Prostate gland (tissue), 2 donors: ENCODE results near the gene ROBO1. TPM values are rescaled to one million over a fixed set of nuclear protein-coding genes. Genes with fewer than 3 reads are reported as not detected.

Source experiments
- DNase-seq: peaks from one replicate; pipeline ENCODE4 v3.0.0-alpha.2; 2019; ENCODE audit warnings: low spot score
- H3K27ac ChIP-seq, 2 donors: fragments of 200-600 bp; sonication (generic); 2 replicates each; pipeline ENCODE4 v1.5.1; 2017 to 2019
- H3K27me3 ChIP-seq: fragments of 200-600 bp; sonication (generic); replicated peaks from 2 replicates; pipeline ENCODE4 v1.5.1; 2019; ENCODE audit not compliant: insufficient read depth
- H3K36me3 ChIP-seq, 2 donors: fragments of 200-600 bp; sonication (generic); 1 replicate in 1 of 2; 2 replicates in 1 of 2; pipeline versions ENCODE4 v1.5.1 to v1.8.1; 2017 to 2019
- H3K4me1 ChIP-seq: fragments of 200-600 bp; sonication (generic); replicated peaks from 2 replicates; pipeline ENCODE4 v1.5.1; 2019
- H3K4me3 ChIP-seq, 2 donors: fragments of 200-600 bp; sonication (generic); 2 replicates each; pipeline ENCODE4 v1.5.1; 2017 to 2019
- H3K9me3 ChIP-seq: fragments of 200-600 bp; sonication (generic); 2 replicates; pipeline ENCODE4 v1.5.1; 2017
- POLR2A ChIP-seq: fragments of 450-650 bp; IDR thresholded peaks from one replicate; pipeline ENCODE4 v1.6.1; 2016; ENCODE audit warnings: antibody characterized with exemption, mild to moderate bottlenecking
- POLR2AphosphoS5 ChIP-seq: sonication (generic); formaldehyde crosslinking; IDR thresholded peaks from one replicate; pipeline ENCODE4 v1.6.1; 2017; ENCODE audit warnings: antibody characterized with exemption
- WGBS: methylation state at CpG from one replicate; pipeline ENCODE4 v1.1.5; 2018; 5-methylcytosine and 5-hydroxymethylcytosine counted together
- intact Hi-C: fragments of 100-400 bp; cut with DNase I; formaldehyde crosslinking; loops from one replicate; pipeline ENCODE4 v1.14.2; 2022
- total RNA-seq, 2 donors: library from RNA; depleted of rRNA; stranded (reverse); fragments of >200 nt; gene quantifications; one replicate each; pipeline ENCODE4 v1.1.0, GENCODE V29; 2016
- TF ChIP-seq, protein P1 (sequence below), 4 experiments: fragments of 200-600 bp in 2 of 4; fragments of 450-650 bp in 2 of 4; sonication (generic) in 2 of 4; IDR thresholded peaks; 1 replicate in 3 of 4; 2 replicates in 1 of 4; pipeline ENCODE4 v1.5.1; 2016 to 2019; ENCODE audit warnings: antibody characterized with exemption in 4 of 4, mild to moderate bottlenecking in 2 of 4, moderate library complexity in 2 of 4

Gene ROBO1
- total RNA-seq, 2 donors from 2014 or later: 37.6 to 50.8 TPM

DNA sequence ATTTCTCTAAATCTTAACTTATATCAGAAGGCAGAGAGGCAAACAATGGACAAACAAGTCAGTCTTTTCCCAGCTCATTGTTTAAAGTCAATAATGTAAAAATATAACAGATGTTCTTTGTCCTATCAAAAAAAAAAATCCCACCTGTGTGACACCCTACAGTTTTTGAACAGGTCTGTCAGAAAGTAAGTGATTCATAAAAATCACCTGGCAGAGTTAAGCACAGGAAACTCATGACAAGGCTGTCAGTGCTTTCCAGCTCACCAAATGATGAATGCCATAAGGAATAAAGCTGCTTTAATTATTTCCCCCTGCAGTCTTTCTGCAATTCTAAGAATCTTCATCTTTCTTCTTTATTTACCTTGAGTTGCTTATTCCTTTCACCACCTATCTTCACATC lies 30.3 kb downstream of the ROBO1 start:
- H3K27me3 ChIP-seq: no peaks in the 10 kb centered on the region
- TF ChIP-seq POLR2A: no peak
- TF ChIP-seq, protein P1, sequence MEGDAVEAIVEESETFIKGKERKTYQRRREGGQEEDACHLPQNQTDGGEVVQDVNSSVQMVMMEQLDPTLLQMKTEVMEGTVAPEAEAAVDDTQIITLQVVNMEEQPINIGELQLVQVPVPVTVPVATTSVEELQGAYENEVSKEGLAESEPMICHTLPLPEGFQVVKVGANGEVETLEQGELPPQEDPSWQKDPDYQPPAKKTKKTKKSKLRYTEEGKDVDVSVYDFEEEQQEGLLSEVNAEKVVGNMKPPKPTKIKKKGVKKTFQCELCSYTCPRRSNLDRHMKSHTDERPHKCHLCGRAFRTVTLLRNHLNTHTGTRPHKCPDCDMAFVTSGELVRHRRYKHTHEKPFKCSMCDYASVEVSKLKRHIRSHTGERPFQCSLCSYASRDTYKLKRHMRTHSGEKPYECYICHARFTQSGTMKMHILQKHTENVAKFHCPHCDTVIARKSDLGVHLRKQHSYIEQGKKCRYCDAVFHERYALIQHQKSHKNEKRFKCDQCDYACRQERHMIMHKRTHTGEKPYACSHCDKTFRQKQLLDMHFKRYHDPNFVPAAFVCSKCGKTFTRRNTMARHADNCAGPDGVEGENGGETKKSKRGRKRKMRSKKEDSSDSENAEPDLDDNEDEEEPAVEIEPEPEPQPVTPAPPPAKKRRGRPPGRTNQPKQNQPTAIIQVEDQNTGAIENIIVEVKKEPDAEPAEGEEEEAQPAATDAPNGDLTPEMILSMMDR (IDR thresholded peaks at IDR 0.05): no peak
- TF ChIP-seq POLR2AphosphoS5: no peak
- H3K4me3 ChIP-seq: no peak overlapping the region
- H3K9me3 ChIP-seq: no peaks in the 10 kb centered on the region
- H3K27ac ChIP-seq: no peak overlapping the region
- intact Hi-C loops: no loop called here
- H3K36me3 ChIP-seq: no peaks in the 10 kb centered on the region
- no peak for DNase-seq
- H3K4me1 ChIP-seq: no peaks in the 10 kb centered on the region

DNA sequence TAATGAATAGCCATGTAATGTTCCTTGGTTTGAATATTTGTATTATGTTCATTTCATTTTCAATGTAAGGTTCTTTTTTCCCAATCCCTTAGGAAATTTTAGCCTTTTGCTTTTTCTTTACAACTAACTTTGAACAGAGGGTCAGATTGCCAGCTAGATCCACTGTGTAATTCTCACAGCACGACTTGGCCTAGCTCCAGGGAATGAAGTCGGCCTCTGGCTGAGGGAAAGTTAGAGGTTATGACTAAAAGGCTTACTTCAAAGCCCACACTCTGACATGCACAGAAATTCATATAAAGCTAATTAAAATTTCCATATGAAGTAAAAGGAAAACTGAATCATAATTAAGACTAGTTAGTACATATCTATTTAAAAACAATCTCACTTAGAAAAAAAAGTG lies 38.7 kb downstream of the ROBO1 start:
- no peak for DNase-seq
- Histone ChIP-seq H3K27me3 (no peaks in the 10 kb centered on the region), H3K4me3 (no peak overlapping the region), H3K4me1 (no peaks in the 10 kb centered on the region), H3K9me3 (no peaks in the 10 kb centered on the region), H3K36me3 (no peaks in the 10 kb centered on the region), H3K27ac (no peak overlapping the region)
- 7% methylated on average over 2 of the region's 2 CpGs for WGBS
- TF ChIP-seq, protein P1 (IDR thresholded peaks at IDR 0.05): no peak
- no peak for TF ChIP-seq POLR2A
- TF ChIP-seq POLR2AphosphoS5: no peak
- intact Hi-C loops: no loop called here

DNA sequence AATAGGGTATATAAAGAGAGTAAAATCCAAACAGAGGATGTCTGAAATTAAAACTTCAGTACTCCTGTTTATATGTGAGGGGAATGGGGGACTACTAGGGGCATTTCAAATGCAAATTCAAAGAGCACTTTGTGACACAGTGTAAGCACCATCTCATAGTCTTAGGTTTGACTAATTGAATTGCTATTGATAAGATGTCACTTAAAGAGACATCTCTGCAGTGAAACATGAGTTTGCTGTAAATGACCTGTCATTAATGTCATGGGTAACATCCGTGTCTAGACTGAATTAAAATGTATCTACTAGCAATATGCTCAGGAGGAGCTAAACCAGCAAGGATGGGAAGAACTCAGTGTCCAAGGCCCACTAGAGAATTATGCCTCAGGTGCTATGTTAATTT lies 41.0 kb downstream of the ROBO1 start:
- TF ChIP-seq, protein P1 (IDR thresholded peaks at IDR 0.05): no peak
- no peak for TF ChIP-seq POLR2A
- TF ChIP-seq POLR2AphosphoS5: no peak
- DNase-seq: no peak
- WGBS: 81% methylated on average over 1 of the region's 1 CpG
- H3K36me3 ChIP-seq: no peaks in the 10 kb centered on the region
- H3K27ac ChIP-seq: no peak overlapping the region
- intact Hi-C loops: no loop called here
- no peaks in the 10 kb centered on the region for H3K9me3 ChIP-seq
- no peaks in the 10 kb centered on the region for H3K27me3 ChIP-seq
- H3K4me1 ChIP-seq: no peaks in the 10 kb centered on the region
- H3K4me3 ChIP-seq: no peak overlapping the region

DNA sequence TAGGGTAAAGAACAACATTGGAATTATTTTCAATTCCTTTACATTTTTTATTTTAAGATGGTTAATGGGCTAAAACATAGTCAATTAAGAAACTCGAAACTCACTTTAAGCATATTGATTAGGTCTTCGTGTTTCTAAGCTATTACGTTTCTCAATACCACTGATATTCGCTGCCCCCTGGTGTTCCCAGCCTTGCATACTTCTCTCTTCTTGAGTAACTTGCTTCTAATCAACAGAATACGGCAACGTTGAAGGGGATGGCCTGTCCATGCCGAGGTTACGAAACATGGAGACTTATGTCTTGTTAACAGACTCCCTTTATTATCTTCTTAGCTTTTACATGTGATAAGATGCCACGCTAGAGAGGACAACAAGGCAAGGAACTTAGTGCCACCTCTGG lies 43.6 kb downstream of the ROBO1 start:
- H3K27ac ChIP-seq: no peak overlapping the region
- no peaks in the 10 kb centered on the region for H3K9me3 ChIP-seq
- DNase-seq: no peak
- TF ChIP-seq POLR2A (no peak), POLR2AphosphoS5 (no peak)
- TF ChIP-seq, protein P1 (IDR thresholded peaks at IDR 0.05): no peak
- WGBS: 81% methylated on average over 9 of the region's 9 CpGs
- no peaks in the 10 kb centered on the region for H3K4me1 ChIP-seq
- intact Hi-C loops: no loop called here
- no peaks in the 10 kb centered on the region for H3K27me3 ChIP-seq
- H3K36me3 ChIP-seq: no peaks in the 10 kb centered on the region
- no peak overlapping the region for H3K4me3 ChIP-seq

DNA sequence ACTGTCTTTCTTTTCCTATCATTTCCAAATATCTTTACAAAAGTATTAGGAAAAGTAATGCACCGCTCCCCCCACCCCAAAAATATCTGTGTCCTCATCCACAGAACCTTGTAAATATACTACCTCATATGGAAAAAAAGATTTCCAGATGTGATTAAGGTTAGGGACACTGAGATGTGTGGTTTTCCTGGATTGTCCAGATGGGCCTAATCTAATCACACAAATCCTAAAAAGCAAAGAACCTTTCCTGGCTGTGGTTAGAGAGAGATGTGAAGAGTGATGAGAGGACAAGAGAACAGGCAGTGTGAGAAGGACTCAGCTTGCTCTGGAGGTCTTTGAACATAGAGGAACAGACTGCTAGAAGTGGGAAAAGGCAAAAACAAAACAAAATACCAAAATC lies 77.7 kb downstream of the ROBO1 start:
- WGBS: 79% methylated on average over 1 of the region's 1 CpG

More for the DNA sequence above, 77.7 kb downstream of the ROBO1 start:
- intact Hi-C loops: no loop called here
- H3K4me3 ChIP-seq: no peak overlapping the region
- H3K27ac ChIP-seq: no peak overlapping the region
- no peaks in the 10 kb centered on the region for H3K36me3 ChIP-seq
- TF ChIP-seq POLR2A (no peak), POLR2AphosphoS5 (no peak)
- TF ChIP-seq, protein P1 (IDR thresholded peaks at IDR 0.05): no peak
- DNase-seq: no peak
- no peaks in the 10 kb centered on the region for H3K9me3 ChIP-seq
- no peaks in the 10 kb centered on the region for H3K4me1 ChIP-seq
- H3K27me3 ChIP-seq: no peaks in the 10 kb centered on the region
